Mesothelial cell of epicardium (in vitro differentiated cells): ENCODE results near the gene RPS6KA1. TPM values are rescaled to one million over a fixed set of nuclear protein-coding genes. Genes with fewer than 3 reads are reported as not detected.

ENCODE experiments used
- DNase-seq, 2 experiments: peaks; one replicate each; pipeline ENCODE4 v3.0.0; 2021; ENCODE audit warnings: low spot score in 2 of 2; ENCODE audit not compliant: unreplicated experiment in 2 of 2
- H3K27ac Mint-ChIP-seq: 2 replicates; pipeline ENCODE4 v1.8.0; 2021; ENCODE audit warnings: mixed read lengths
- H3K27me3 Mint-ChIP-seq: 2 replicates; pipeline ENCODE4 v1.8.0; 2021; ENCODE audit warnings: low read depth, mixed read lengths
- H3K36me3 Mint-ChIP-seq: 2 replicates; pipeline ENCODE4 v1.8.0; 2021; ENCODE audit warnings: mixed read lengths
- H3K4me1 Mint-ChIP-seq: 2 replicates; pipeline ENCODE4 v1.8.0; 2021; ENCODE audit warnings: mixed read lengths
- H3K4me3 Mint-ChIP-seq: 2 replicates; pipeline ENCODE4 v1.8.0; 2021; ENCODE audit warnings: mild to moderate bottlenecking, moderate library complexity, mixed read lengths
- H3K9me3 Mint-ChIP-seq: 2 replicates; pipeline ENCODE4 v1.8.0; 2021; ENCODE audit warnings: mixed read lengths
- CTCF ChIP-seq: fragments of 200-600 bp; sonication (generic); IDR thresholded peaks from one replicate; pipeline ENCODE4 v1.5.0; 2021; ENCODE audit warnings: antibody characterized with exemption; ENCODE audit not compliant: unreplicated experiment
- total RNA-seq: library from RNA; stranded (reverse); gene quantifications from 3 replicates; pipeline ENCODE4 v1.2.1, GENCODE V29; 2021

Gene RPS6KA1
- total RNA-seq, 1 donor from 2014 or later = 20.2 TPM

GRCh38 chr1:26524181-26524580, 5.4 kb upstream of the RPS6KA1 start:
- no peaks in the 10 kb centered on the region for H3K36me3 Mint-ChIP-seq
- H3K4me3 Mint-ChIP-seq = no peak overlapping the region
- no peak for DNase-seq
- H3K27ac Mint-ChIP-seq = no peak overlapping the region
- H3K4me1 Mint-ChIP-seq = peaks cover 2% of the 10 kb centered on the region
- no peaks in the 10 kb centered on the region for H3K9me3 Mint-ChIP-seq
- H3K27me3 Mint-ChIP-seq = peaks cover 12% of the 10 kb centered on the region
- no peak for TF ChIP-seq CTCF

- Mint-ChIP-seq H3K36me3 (no peaks in the 10 kb centered on the region), H3K4me1 (peaks cover 17% of the 10 kb centered on the region), H3K4me3 (no peak overlapping the region), H3K27me3 (peaks cover 12% of the 10 kb centered on the region), H3K27ac (no peak overlapping the region), H3K9me3 (no peaks in the 10 kb centered on the region)
- DNase-seq = no peak
- TF ChIP-seq CTCF = no peak
Measured at GRCh38 chr1:26526287-26526686, 3.3 kb upstream of the RPS6KA1 start.

GRCh38 chr1:26529405-26529654, 231 bp upstream of the RPS6KA1 start:
- no peak for TF ChIP-seq CTCF
- Mint-ChIP-seq H3K9me3 (no peaks in the 10 kb centered on the region), H3K36me3 (no peaks in the 10 kb centered on the region)

GRCh38 chr1:26530410-26530894, 891 bp downstream of the RPS6KA1 start:
- no peaks in the 10 kb centered on the region for H3K9me3 Mint-ChIP-seq
- H3K36me3 Mint-ChIP-seq = no peaks in the 10 kb centered on the region
- H3K4me1 Mint-ChIP-seq = peaks cover 22% of the 10 kb centered on the region
- TF ChIP-seq CTCF = no peak
- H3K27me3 Mint-ChIP-seq = peaks cover 1% of the 10 kb centered on the region
- peak overlapping the region; percentile 75 for H3K27ac Mint-ChIP-seq
- no peak for DNase-seq
- H3K4me3 Mint-ChIP-seq = peak overlapping the region; percentile 72

More at GRCh38 chr1:26529405-26529654, 231 bp upstream of the RPS6KA1 start:
- no peak for DNase-seq
- Mint-ChIP-seq H3K27me3 (peaks cover 8% of the 10 kb centered on the region), H3K4me3 (peak overlapping the region; percentile 77), H3K4me1 (peaks cover 22% of the 10 kb centered on the region), H3K27ac (peak overlapping the region; percentile 83)

GRCh38 chr1:26530895-26531598, 1.5 kb downstream of the RPS6KA1 start:
- H3K36me3 Mint-ChIP-seq = no peaks in the 10 kb centered on the region
- H3K27me3 Mint-ChIP-seq = no peaks in the 10 kb centered on the region
- H3K27ac Mint-ChIP-seq = peak overlapping the region; percentile 89
- TF ChIP-seq CTCF = no peak
- H3K4me3 Mint-ChIP-seq = peak overlapping the region; percentile 72
- peaks cover 22% of the 10 kb centered on the region for H3K4me1 Mint-ChIP-seq
- DNase-seq = no peak
- no peaks in the 10 kb centered on the region for H3K9me3 Mint-ChIP-seq
